ENCODE data around the gene NET1. TPM values are rescaled to one million over a fixed set of nuclear protein-coding genes. Genes with fewer than 3 reads are reported as not detected.

The NET1 gene
- total and polyA plus RNA-seq, 2 experiments from 2014 or later = 36.5 to 42.9 TPM

DNA sequence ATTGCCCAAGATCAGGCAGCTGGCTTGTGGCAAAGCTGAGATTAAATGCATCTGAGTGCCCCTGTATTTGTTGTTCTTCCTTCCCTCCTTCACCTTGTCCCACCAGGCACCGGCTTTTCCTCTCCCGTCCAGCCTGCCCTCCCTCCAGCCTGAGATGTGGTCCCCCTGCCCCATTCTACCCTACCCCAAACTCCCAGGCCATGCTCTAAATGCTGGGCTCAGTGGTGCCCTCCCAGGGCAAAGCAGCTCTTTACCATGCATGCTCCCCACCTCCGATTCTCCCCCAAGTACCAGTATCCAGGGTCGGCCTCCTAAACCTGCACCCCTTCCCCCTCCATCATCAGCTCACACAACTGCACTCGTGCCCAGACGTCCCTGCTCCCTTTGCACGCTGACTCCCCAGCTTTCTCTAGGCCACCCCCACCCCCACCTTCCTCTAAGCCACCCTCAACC is 50.5 kb downstream of the NET1 start:
- 0 out of 2 replicates have a peak, but pooled peaks cover 2% of the 10 kb centered on the region for H3K79me2 ChIP-seq (ENCODE audit: insufficient read depth)
- H3K4me3 ChIP-seq = no peak overlapping the region
- in situ Hi-C loops (cut with MboI) = no loop called here
- DNase-seq = no peak
- H3F3A ChIP-seq (ENCODE audit: insufficient read depth) = peaks cover 51% of the 10 kb centered on the region
- no peaks in the 10 kb centered on the region for H4K20me1 ChIP-seq (ENCODE audit: insufficient read depth)
- H3K4me2 ChIP-seq (ENCODE audit: unreplicated experiment) = no peak overlapping the region
- peaks cover 15% of the 10 kb centered on the region for H3K36me3 ChIP-seq (ENCODE audit: low read depth)
- no peaks in the 10 kb centered on the region for H3K9me3 ChIP-seq (ENCODE audit: low read depth)
- no peaks in the 10 kb centered on the region for H3K27me3 ChIP-seq (replicated peaks; ENCODE audit: insufficient read depth)
- no peaks in the 10 kb centered on the region for H3K9me2 ChIP-seq (ENCODE audit: insufficient read depth)
- no peak overlapping the region for H3K9ac ChIP-seq
- peaks cover 26% of the 10 kb centered on the region for H3K4me1 ChIP-seq (ENCODE audit: insufficient read depth)
- no peak overlapping the region for H3K27ac ChIP-seq
- 76 to 84% methylated on average over 6 of the region's 7 CpGs for WGBS, 2 experiments (ENCODE audit: low coverage in 1 of 2, low lambda C conversion rate in 2 of 2, missing lambda C conversion rate in 2 of 2)
- H2AFZ ChIP-seq = no peak overlapping the region
- TF ChIP-seq EZH2phosphoT487 (IDR thresholded peaks at IDR 0.05; ENCODE audit: insufficient read depth, low read depth) (no peak), EZH2 (IDR thresholded peaks at IDR 0.05; ENCODE audit: insufficient read depth, poor library complexity, severe bottlenecking) (no peak)

DNA sequence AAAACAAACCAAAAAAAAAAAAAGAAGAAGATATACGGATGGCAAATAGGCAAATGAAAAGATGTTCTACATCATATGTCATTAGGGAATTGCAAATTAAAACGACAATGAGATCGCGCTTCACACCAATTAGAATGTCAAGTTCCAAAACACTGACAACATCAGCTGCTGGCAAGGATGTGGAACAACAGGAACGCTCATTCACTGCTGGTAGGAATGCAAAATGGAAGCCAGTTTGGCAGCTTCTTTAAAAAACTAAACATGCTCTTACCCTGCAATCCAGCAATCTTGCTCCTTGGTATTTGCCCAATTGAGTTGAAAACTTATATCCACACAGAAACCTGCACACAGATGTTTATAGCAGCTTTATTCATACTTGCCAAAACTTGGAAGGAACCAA is 52.2 kb downstream of the NET1 start:
- in situ Hi-C loops (cut with MboI) = no loop called here
- 18 to 21% methylated on average over 5 of the region's 5 CpGs for WGBS, 2 experiments (ENCODE audit: low coverage in 1 of 2, low lambda C conversion rate in 2 of 2, missing lambda C conversion rate in 2 of 2)
- no peak overlapping the region for H3K4me3 ChIP-seq
- H3K4me1 ChIP-seq (ENCODE audit: insufficient read depth) = peaks cover 26% of the 10 kb centered on the region
- H3K27ac ChIP-seq = no peak overlapping the region
- no peak overlapping the region for H3K9ac ChIP-seq
- no peak overlapping the region for H3K4me2 ChIP-seq (ENCODE audit: unreplicated experiment)
- peaks cover 34% of the 10 kb centered on the region for H3F3A ChIP-seq (ENCODE audit: insufficient read depth)
- no peak for TF ChIP-seq EZH2 (IDR thresholded peaks at IDR 0.05; ENCODE audit: insufficient read depth, poor library complexity, severe bottlenecking)
- TF ChIP-seq EZH2phosphoT487 (IDR thresholded peaks at IDR 0.05; ENCODE audit: insufficient read depth, low read depth) = no peak
- H3K27me3 ChIP-seq (replicated peaks; ENCODE audit: insufficient read depth) = no peaks in the 10 kb centered on the region
- no peaks in the 10 kb centered on the region for H3K79me2 ChIP-seq (ENCODE audit: insufficient read depth)
- H3K9me3 ChIP-seq (ENCODE audit: low read depth) = no peaks in the 10 kb centered on the region
- peak; percentile 28 for DNase-seq
- no peaks in the 10 kb centered on the region for H3K9me2 ChIP-seq (ENCODE audit: insufficient read depth)
- peaks cover 1% of the 10 kb centered on the region; the same call in 1 of the 2 replicates for H3K36me3 ChIP-seq (ENCODE audit: low read depth)
- H2AFZ ChIP-seq = no peak overlapping the region
- no peaks in the 10 kb centered on the region for H4K20me1 ChIP-seq (ENCODE audit: insufficient read depth)

DNA sequence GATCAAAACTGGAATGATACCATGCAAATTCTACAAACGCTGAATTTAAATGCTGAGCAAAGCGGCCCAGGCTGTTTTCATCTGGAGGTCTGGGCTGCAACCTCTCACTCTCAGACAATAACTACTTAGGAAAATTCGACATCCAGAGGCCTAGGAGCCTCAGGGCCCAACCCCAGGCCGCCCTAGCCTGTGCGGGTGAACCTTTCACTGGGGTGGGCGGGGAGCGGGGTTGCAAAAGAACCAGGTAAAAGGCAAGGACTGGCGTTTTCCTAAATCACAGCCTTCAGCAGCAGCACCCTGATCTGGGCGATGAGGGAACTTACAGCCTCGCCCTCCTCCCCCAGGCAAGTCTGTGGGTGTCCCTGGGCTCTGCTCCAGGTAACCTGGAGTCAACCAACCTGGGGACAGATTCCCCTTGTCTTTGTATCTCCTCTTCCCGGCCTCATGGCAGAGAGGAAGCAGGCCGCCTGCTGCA is 53.7 kb downstream of the NET1 start:
- H3K27ac ChIP-seq = no peak overlapping the region
- no peaks in the 10 kb centered on the region for H4K20me1 ChIP-seq (ENCODE audit: insufficient read depth)
- peak overlapping the region; percentile 57 for H2AFZ ChIP-seq
- no peaks in the 10 kb centered on the region for H3K79me2 ChIP-seq (ENCODE audit: insufficient read depth)
- WGBS, 2 experiments (ENCODE audit: low coverage in 1 of 2, low lambda C conversion rate in 2 of 2, missing lambda C conversion rate in 2 of 2) = 81 to 84% methylated on average over 11 to 12 of the region's 12 CpGs
- TF ChIP-seq EZH2 (IDR thresholded peaks at IDR 0.05; ENCODE audit: insufficient read depth, poor library complexity, severe bottlenecking) (no peak), EZH2phosphoT487 (IDR thresholded peaks at IDR 0.05; ENCODE audit: insufficient read depth, low read depth) (no peak)
- H3F3A ChIP-seq (ENCODE audit: insufficient read depth) = peaks cover 21% of the 10 kb centered on the region
- no peak overlapping the region for H3K4me3 ChIP-seq
- in situ Hi-C loops (cut with MboI) = no loop called here
- no peaks in the 10 kb centered on the region for H3K27me3 ChIP-seq (replicated peaks; ENCODE audit: insufficient read depth)
- H3K9me3 ChIP-seq (ENCODE audit: low read depth) = no peaks in the 10 kb centered on the region
- no peaks in the 10 kb centered on the region for H3K36me3 ChIP-seq (ENCODE audit: low read depth)
- no peak overlapping the region for H3K4me2 ChIP-seq (ENCODE audit: unreplicated experiment)
- H3K9me2 ChIP-seq (ENCODE audit: insufficient read depth) = no peaks in the 10 kb centered on the region
- no peak for DNase-seq
- H3K4me1 ChIP-seq (ENCODE audit: insufficient read depth) = peaks cover 26% of the 10 kb centered on the region
- H3K9ac ChIP-seq = no peak overlapping the region

DNA sequence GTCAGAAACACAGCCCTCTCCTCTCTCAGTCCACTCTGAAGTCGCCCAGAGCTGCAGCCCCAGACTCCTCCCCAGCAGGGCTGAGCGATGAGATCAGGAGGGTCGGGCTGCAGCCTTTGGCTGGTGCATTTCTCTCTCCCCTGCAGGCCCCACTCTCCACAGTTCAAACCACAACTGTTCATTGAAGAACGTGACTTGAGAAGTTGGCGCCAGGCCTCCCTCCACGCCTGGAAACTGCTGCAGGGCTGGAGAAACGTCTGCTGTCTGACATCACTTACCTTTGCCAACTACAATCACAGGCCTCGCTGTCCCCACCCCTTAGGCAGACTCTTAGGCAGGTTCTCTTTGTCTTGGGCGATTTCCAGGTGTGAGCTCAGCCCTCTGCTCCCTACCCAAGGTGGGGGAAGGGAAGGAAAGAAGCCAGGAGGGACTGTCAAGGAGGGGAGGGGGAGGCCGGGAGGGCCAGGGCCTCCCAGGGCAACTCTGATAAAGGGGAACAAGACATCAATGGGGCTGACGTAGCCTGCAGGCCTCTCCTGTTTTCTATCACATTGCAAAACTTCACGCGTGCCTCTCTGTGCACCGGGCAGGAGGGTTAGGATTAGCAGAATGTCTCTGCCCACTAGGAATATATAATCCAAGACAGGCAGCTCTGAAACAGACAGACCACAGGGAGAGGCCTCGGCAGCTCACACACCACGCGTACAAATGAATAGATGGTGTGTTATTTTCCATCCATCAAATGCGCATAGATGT is 54.3 kb downstream of the NET1 start:
- peaks cover 22% of the 10 kb centered on the region for H3K4me1 ChIP-seq (ENCODE audit: insufficient read depth)
- TF ChIP-seq EZH2 (IDR thresholded peaks at IDR 0.05; ENCODE audit: insufficient read depth, poor library complexity, severe bottlenecking) (no peak), EZH2phosphoT487 (IDR thresholded peaks at IDR 0.05; ENCODE audit: insufficient read depth, low read depth) (no peak)
- 35 to 42% methylated on average over 16 to 18 of the region's 18 CpGs for WGBS, 2 experiments (ENCODE audit: low coverage in 1 of 2, low lambda C conversion rate in 2 of 2, missing lambda C conversion rate in 2 of 2)
- in situ Hi-C loops (cut with MboI) = no loop called here
- H3K27ac ChIP-seq = no peak overlapping the region
- peak; percentile 61 for DNase-seq
- peak overlapping the region; percentile 57 for H2AFZ ChIP-seq
- no peaks in the 10 kb centered on the region for H3K27me3 ChIP-seq (replicated peaks; ENCODE audit: insufficient read depth)
- H4K20me1 ChIP-seq (ENCODE audit: insufficient read depth) = no peaks in the 10 kb centered on the region
- H3K9ac ChIP-seq = no peak overlapping the region
- peaks cover 15% of the 10 kb centered on the region for H3F3A ChIP-seq (ENCODE audit: insufficient read depth)
- no peaks in the 10 kb centered on the region for H3K9me2 ChIP-seq (ENCODE audit: insufficient read depth)
- H3K4me3 ChIP-seq = no peak overlapping the region
- H3K36me3 ChIP-seq (ENCODE audit: low read depth) = no peaks in the 10 kb centered on the region
- H3K79me2 ChIP-seq (ENCODE audit: insufficient read depth) = no peaks in the 10 kb centered on the region
- H3K4me2 ChIP-seq (ENCODE audit: unreplicated experiment) = no peak overlapping the region
- no peaks in the 10 kb centered on the region for H3K9me3 ChIP-seq (ENCODE audit: low read depth)

Measured in GM23248 (cell line).